Trophoblast cell (in vitro differentiated cells and primary cell): ENCODE measurements around the gene CFAP20DC.

Experiments
- DNase-seq, 2 donors: peaks; one replicate each; pipeline ENCODE4 v3.0.0-alpha.2; 2016
- H2AFZ ChIP-seq: 2 replicates; pipeline ENCODE4 v1.6.1; 2013; ENCODE audit warnings: low read length, moderate library complexity, mild to moderate bottlenecking; ENCODE audit not compliant: insufficient read depth, poor library complexity
- H2AK5ac ChIP-seq: 2 replicates; pipeline ENCODE4 v1.6.1; 2013; ENCODE audit warnings: mild to moderate bottlenecking, low read length
- H2BK120ac ChIP-seq: 2 replicates; pipeline ENCODE4 v1.6.1; 2013; ENCODE audit warnings: low read length, mild to moderate bottlenecking, moderate library complexity; ENCODE audit not compliant: insufficient read depth, poor library complexity
- H2BK12ac ChIP-seq: 2 replicates; pipeline ENCODE4 v1.6.1; 2013; ENCODE audit warnings: mild to moderate bottlenecking, low read length, moderate library complexity
- H2BK5ac ChIP-seq: 2 replicates; pipeline ENCODE4 v1.6.1; 2013; ENCODE audit warnings: low read length, low read depth, moderate library complexity, mild to moderate bottlenecking; ENCODE audit not compliant: poor library complexity
- H3K14ac ChIP-seq: 2 replicates; pipeline ENCODE4 v1.6.1; 2013; ENCODE audit warnings: mild to moderate bottlenecking, low read length
- H3K18ac ChIP-seq: 2 replicates; pipeline ENCODE4 v1.6.1; 2013; ENCODE audit warnings: mild to moderate bottlenecking, low read length
- H3K23ac ChIP-seq: 2 replicates; pipeline ENCODE4 v1.6.1; 2013; ENCODE audit warnings: low read length
- H3K27ac ChIP-seq: 2 replicates; pipeline ENCODE4 v1.5.1; 2013; ENCODE audit warnings: low read depth, mild to moderate bottlenecking, inconsistent platforms, low read length, moderate library complexity
- H3K27me3 ChIP-seq: 2 replicates; pipeline ENCODE4 v1.6.1; 2013; ENCODE audit warnings: inconsistent platforms, mild to moderate bottlenecking, low read length, moderate library complexity; ENCODE audit not compliant: insufficient read depth
- H3K36me3 ChIP-seq, 2 experiments: 1 replicate in 1 of 2; 2 replicates in 1 of 2; pipeline ENCODE4 v1.6.1; 2013; ENCODE audit warnings: low read length in 2 of 2, mild to moderate bottlenecking in 2 of 2, moderate library complexity in 1 of 2; ENCODE audit not compliant: insufficient read depth in 2 of 2, control insufficient read depth in 1 of 2
- H3K4ac ChIP-seq: 2 replicates; pipeline ENCODE4 v1.6.1; 2013; ENCODE audit warnings: low read depth, mild to moderate bottlenecking, low read length, moderate library complexity
- H3K4me1 ChIP-seq, 2 experiments: 1 replicate in 1 of 2; 2 replicates in 1 of 2; pipeline ENCODE4 v1.6.1; 2013; ENCODE audit warnings: low read length in 2 of 2, mild to moderate bottlenecking in 2 of 2, moderate library complexity in 1 of 2; ENCODE audit not compliant: insufficient read depth in 2 of 2, control insufficient read depth in 1 of 2
- H3K4me2 ChIP-seq: 2 replicates; pipeline ENCODE4 v1.6.1; 2013; ENCODE audit warnings: inconsistent platforms, mild to moderate bottlenecking, low read length, moderate library complexity
- H3K4me3 ChIP-seq: 2 replicates; pipeline ENCODE4 v1.5.1; 2013; ENCODE audit warnings: mild to moderate bottlenecking, low read depth, low read length, inconsistent platforms
- H3K79me1 ChIP-seq: one replicate; pipeline ENCODE4 v1.6.1; 2013; ENCODE audit warnings: low read length
- H3K79me2 ChIP-seq: 2 replicates; pipeline ENCODE4 v1.6.1; 2013; ENCODE audit warnings: low read length, mild to moderate bottlenecking; ENCODE audit not compliant: control insufficient read depth, insufficient read depth, poor library complexity
- H3K9ac ChIP-seq: 2 replicates; pipeline ENCODE4 v1.6.1; 2013; ENCODE audit warnings: mild to moderate bottlenecking, low read length
- H3K9me3 ChIP-seq: 2 replicates; pipeline ENCODE4 v1.6.1; 2013; ENCODE audit warnings: low read depth, mild to moderate bottlenecking, control low read depth, inconsistent platforms, low read length; ENCODE audit not compliant: insufficient read depth
- H4K12ac ChIP-seq: 2 replicates; pipeline ENCODE4 v1.6.1; 2013; ENCODE audit warnings: low read depth, mild to moderate bottlenecking, low read length, moderate library complexity
- H4K8ac ChIP-seq: 2 replicates; pipeline ENCODE4 v1.6.1; 2013; ENCODE audit warnings: low read depth, mild to moderate bottlenecking, low read length, moderate library complexity
- H4K91ac ChIP-seq: one replicate; pipeline ENCODE4 v1.6.1; 2013; ENCODE audit warnings: low read depth, mild to moderate bottlenecking, low read length, moderate library complexity
- WGBS: extraction: QIAGEN DNeasy Blood & Tissue Kit; methylation state at CpG from one replicate; pipeline ENCODE4 v1.1.7; 2013; ENCODE audit warnings: missing lambda C conversion rate; ENCODE audit not compliant: insufficient read length, insufficient coverage; ENCODE audit errors: extremely low coverage; 5-methylcytosine and 5-hydroxymethylcytosine counted together

Gene CFAP20DC

DNA sequence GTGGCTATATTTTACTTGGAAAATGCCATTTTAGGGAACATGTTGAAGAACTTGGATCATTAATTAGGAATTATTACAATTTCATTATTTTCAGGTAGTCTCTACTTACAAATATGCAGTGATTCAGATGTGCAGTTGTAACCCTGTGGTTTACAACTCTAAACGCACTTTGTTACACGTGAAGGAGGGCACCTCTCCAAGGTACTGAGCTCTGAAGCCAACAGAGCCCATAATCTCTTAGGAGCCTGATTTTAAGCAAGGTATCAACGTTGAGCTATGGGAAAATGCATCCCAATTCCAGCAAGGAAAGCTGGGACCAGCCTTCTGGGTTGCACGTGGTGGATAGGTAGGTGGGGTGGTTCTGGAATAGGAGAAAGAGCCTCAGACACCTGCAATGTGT, 301.8 kb downstream of the CFAP20DC start:
- Histone ChIP-seq H3K4me2 (no peak overlapping the region), H3K36me3 (no peaks in the 10 kb centered on the region), H4K8ac (no peak overlapping the region), H2BK12ac (no peak overlapping the region), H3K9ac (no peak overlapping the region), H2AFZ (no peak overlapping the region), H4K12ac (no peak overlapping the region), H3K4me3 (no peak overlapping the region), H3K79me1 (no peaks in the 10 kb centered on the region), H3K18ac (no peak overlapping the region), H3K9me3 (no peaks in the 10 kb centered on the region), H3K14ac (no peak overlapping the region), H2BK5ac (no peak overlapping the region), H3K4ac (no peak overlapping the region), H3K79me2 (no peaks in the 10 kb centered on the region), H4K91ac (no peak overlapping the region), H2AK5ac (no peak overlapping the region), H2BK120ac (no peak overlapping the region), H3K23ac (no peak overlapping the region), H3K27ac (no peak overlapping the region), H3K27me3 (no peaks in the 10 kb centered on the region), H3K4me1 (no peaks in the 10 kb centered on the region)
- no CpG with 5 or more reads among the region's 4 CpGs for WGBS
- DNase-seq, result no peak

DNA sequence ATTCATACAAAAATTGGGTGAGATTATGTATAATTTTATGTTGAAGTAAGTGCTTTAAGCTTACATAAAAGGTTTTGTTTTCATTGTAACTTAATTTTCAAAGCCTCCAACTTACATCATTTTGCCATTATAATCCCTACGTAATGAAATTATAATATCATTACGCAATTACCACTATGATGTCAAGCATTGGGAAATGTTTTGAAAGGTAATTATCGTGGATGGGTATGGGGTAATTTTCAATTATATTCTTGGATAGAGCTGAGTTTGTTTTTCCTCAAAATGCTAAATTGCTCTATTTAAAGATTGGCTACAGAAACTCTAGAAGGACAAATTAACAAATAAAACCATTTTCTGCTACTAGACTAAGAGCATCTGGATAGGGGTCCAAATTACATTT, 303.1 kb downstream of the CFAP20DC start:
- H2BK120ac ChIP-seq, result no peak overlapping the region
- no peak for DNase-seq
- H3K14ac ChIP-seq, result no peak overlapping the region
- H3K4me1 ChIP-seq, result no peaks in the 10 kb centered on the region
- no peak overlapping the region for H2BK12ac ChIP-seq
- WGBS, result 100% methylated on average over 1 of the region's 3 CpGs
- H4K91ac ChIP-seq, result no peak overlapping the region
- H3K23ac ChIP-seq, result no peak overlapping the region
- no peaks in the 10 kb centered on the region for H3K79me2 ChIP-seq
- no peak overlapping the region for H3K4me3 ChIP-seq
- H2BK5ac ChIP-seq, result no peak overlapping the region
- H3K79me1 ChIP-seq, result no peaks in the 10 kb centered on the region
- no peak overlapping the region for H3K9ac ChIP-seq
- H3K27ac ChIP-seq, result no peak overlapping the region
- H3K4me2 ChIP-seq, result no peak overlapping the region
- no peak overlapping the region for H4K12ac ChIP-seq
- no peak overlapping the region for H3K4ac ChIP-seq
- no peaks in the 10 kb centered on the region for H3K36me3 ChIP-seq
- H3K27me3 ChIP-seq, result no peaks in the 10 kb centered on the region
- H2AFZ ChIP-seq, result no peak overlapping the region
- no peak overlapping the region for H2AK5ac ChIP-seq
- H3K18ac ChIP-seq, result no peak overlapping the region
- no peak overlapping the region for H4K8ac ChIP-seq
- no peaks in the 10 kb centered on the region for H3K9me3 ChIP-seq

DNA sequence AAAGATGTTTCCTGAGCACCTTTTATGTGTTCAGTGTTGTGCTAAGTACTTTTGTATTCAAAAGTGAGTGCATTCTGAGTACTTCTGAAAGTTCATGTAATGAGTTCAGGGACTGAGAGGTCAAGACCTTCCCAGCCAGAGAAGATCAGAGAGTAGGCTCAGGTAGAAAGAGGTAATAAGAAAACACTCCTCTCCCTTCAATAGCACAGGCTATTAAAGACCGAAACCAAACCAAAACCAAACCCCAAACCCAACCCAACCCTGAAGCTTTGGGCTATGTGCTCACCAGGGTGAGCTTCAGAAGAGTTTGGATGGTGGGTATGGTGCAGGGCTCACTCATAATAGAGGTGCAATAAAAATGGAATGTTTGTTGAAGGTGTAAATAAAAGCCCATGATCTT, 306.5 kb downstream of the CFAP20DC start:
- no peaks in the 10 kb centered on the region for H3K36me3 ChIP-seq
- no peak overlapping the region for H2AK5ac ChIP-seq
- no peak overlapping the region for H2AFZ ChIP-seq
- H3K79me1 ChIP-seq, result no peaks in the 10 kb centered on the region
- no peak overlapping the region for H4K8ac ChIP-seq
- H3K9me3 ChIP-seq, result no peaks in the 10 kb centered on the region
- H3K4me1 ChIP-seq, result no peaks in the 10 kb centered on the region
- no peak overlapping the region for H3K4ac ChIP-seq
- no peak overlapping the region for H2BK12ac ChIP-seq
- no peak overlapping the region for H4K12ac ChIP-seq
- H3K27ac ChIP-seq, result no peak overlapping the region
- no peak overlapping the region for H3K18ac ChIP-seq
- H2BK5ac ChIP-seq, result no peak overlapping the region
- no peak overlapping the region for H3K23ac ChIP-seq
- H3K4me3 ChIP-seq, result no peak overlapping the region
- no peak for DNase-seq
- no peak overlapping the region for H3K14ac ChIP-seq
- WGBS, result no CpG with 5 or more reads among the region's 1 CpG
- H2BK120ac ChIP-seq, result no peak overlapping the region
- no peaks in the 10 kb centered on the region for H3K27me3 ChIP-seq
- H4K91ac ChIP-seq, result no peak overlapping the region
- H3K4me2 ChIP-seq, result no peak overlapping the region
- no peaks in the 10 kb centered on the region for H3K79me2 ChIP-seq
- H3K9ac ChIP-seq, result no peak overlapping the region

DNA sequence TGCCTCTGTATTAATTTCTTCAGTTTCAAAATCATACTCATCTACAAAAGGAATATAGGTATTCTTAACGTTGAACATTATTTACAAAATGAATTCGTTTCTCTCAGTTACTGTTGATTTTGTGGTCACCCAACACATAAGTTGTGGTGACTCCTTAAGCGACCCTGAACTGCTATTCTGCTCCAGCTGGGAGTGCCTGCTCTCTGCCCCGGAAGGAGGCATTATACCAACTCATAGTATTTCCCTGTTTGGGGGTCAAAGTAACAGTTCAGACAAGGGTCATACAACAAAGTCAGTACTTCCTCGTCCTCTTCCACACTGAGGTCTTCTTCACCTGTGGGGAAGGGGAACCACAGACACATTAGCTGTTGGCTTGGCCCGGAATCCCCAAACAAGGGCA, 307.6 kb downstream of the CFAP20DC start:
- no peak overlapping the region for H3K4ac ChIP-seq
- no peak overlapping the region for H2AFZ ChIP-seq
- H4K8ac ChIP-seq, result no peak overlapping the region
- H4K12ac ChIP-seq, result no peak overlapping the region
- no peak overlapping the region for H2BK120ac ChIP-seq
- no peak overlapping the region for H2AK5ac ChIP-seq
- H3K4me1 ChIP-seq, result no peaks in the 10 kb centered on the region
- no peak overlapping the region for H3K18ac ChIP-seq
- no peak overlapping the region for H3K23ac ChIP-seq
- H2BK12ac ChIP-seq, result no peak overlapping the region
- no peaks in the 10 kb centered on the region for H3K9me3 ChIP-seq
- H3K27me3 ChIP-seq, result no peaks in the 10 kb centered on the region
- H3K4me3 ChIP-seq, result no peak overlapping the region
- no CpG with 5 or more reads among the region's 6 CpGs for WGBS
- H3K27ac ChIP-seq, result no peak overlapping the region
- no peak overlapping the region for H4K91ac ChIP-seq
- no peaks in the 10 kb centered on the region for H3K36me3 ChIP-seq
- no peak overlapping the region for H3K4me2 ChIP-seq
- H3K9ac ChIP-seq, result no peak overlapping the region
- H2BK5ac ChIP-seq, result no peak overlapping the region
- H3K79me1 ChIP-seq, result no peaks in the 10 kb centered on the region
- H3K14ac ChIP-seq, result no peak overlapping the region
- no peak for DNase-seq
- no peaks in the 10 kb centered on the region for H3K79me2 ChIP-seq
